ENCODE measurements around the gene EXTL1.

The EXTL1 gene

GRCh38 chr1:26075421-26076144, 54.0 kb downstream of the EXTL1 start:
- no peak for DNase-seq

- DNase-seq = no peak
Observed at GRCh38 chr1:26077524-26077923, 55.9 kb downstream of the EXTL1 start.

GRCh38 chr1:26078286-26079177, 57.0 kb downstream of the EXTL1 start:
- DNase-seq = no peak

GRCh38 chr1:26079178-26079563, 57.6 kb downstream of the EXTL1 start:
- DNase-seq = no peak

- no peak for DNase-seq
Observed at GRCh38 chr1:26079960-26080814, 58.6 kb downstream of the EXTL1 start.

GRCh38 chr1:26081267-26082019, 59.9 kb downstream of the EXTL1 start:
- DNase-seq = no peak

- no peak for DNase-seq
Observed at GRCh38 chr1:26082020-26082350, 60.4 kb downstream of the EXTL1 start.

- DNase-seq = no peak
Observed at GRCh38 chr1:26083208-26083607, 61.6 kb downstream of the EXTL1 start.

- DNase-seq = no peak
Observed at GRCh38 chr1:26084091-26084561, 62.6 kb downstream of the EXTL1 start.

- DNase-seq = no peak
Observed at GRCh38 chr1:26084844-26085243, 63.3 kb downstream of the EXTL1 start.

All from stimulated activated CD4-positive, alpha-beta T cell treated with anti-CD3 and anti-CD28 coated beads, Interleukin-4, amount 100 ng/mL, for 24 hours (primary cell).